GM19043 (cell line): ENCODE measurements around the gene RAPGEF5.

Experiments used
- ATAC-seq: cut with Tn5 transposase; IDR thresholded peaks from one replicate; pipeline ENCODE4 v1.9.1; 2021; ENCODE audit warnings: low read depth; ENCODE audit not compliant: unreplicated experiment

Gene RAPGEF5

GRCh38 chr7:22277375-22277774 is 79.6 kb downstream of the RAPGEF5 start:
- no peak for ATAC-seq

- ATAC-seq: no peak
Observed at GRCh38 chr7:22275661-22276060, 81.3 kb downstream of the RAPGEF5 start.

- ATAC-seq: no peak
Observed at GRCh38 chr7:22271311-22271710, 85.6 kb downstream of the RAPGEF5 start.

GRCh38 chr7:22270371-22270770 is 86.6 kb downstream of the RAPGEF5 start:
- ATAC-seq: no peak

- ATAC-seq: no peak
Observed at GRCh38 chr7:22269963-22270362, 87.0 kb downstream of the RAPGEF5 start.

GRCh38 chr7:22268884-22269421 is 88.0 kb downstream of the RAPGEF5 start:
- ATAC-seq: no peak

GRCh38 chr7:22267930-22268615 is 88.9 kb downstream of the RAPGEF5 start:
- no peak for ATAC-seq

- ATAC-seq: no peak
Observed at GRCh38 chr7:22262538-22262937, 94.4 kb downstream of the RAPGEF5 start.

GRCh38 chr7:22256541-22257096 is 100.3 kb downstream of the RAPGEF5 start:
- ATAC-seq: no peak

GRCh38 chr7:22255834-22256233 is 101.1 kb downstream of the RAPGEF5 start:
- ATAC-seq: no peak

- no peak for ATAC-seq
Observed at GRCh38 chr7:22255342-22255741, 101.6 kb downstream of the RAPGEF5 start.

GRCh38 chr7:22252936-22253536 is 103.9 kb downstream of the RAPGEF5 start:
- no peak for ATAC-seq

- ATAC-seq: no peak
Observed at GRCh38 chr7:22252016-22252415, 104.9 kb downstream of the RAPGEF5 start.

- no peak for ATAC-seq
Observed at GRCh38 chr7:22251281-22251680, 105.7 kb downstream of the RAPGEF5 start.

GRCh38 chr7:22250390-22250789 is 106.6 kb downstream of the RAPGEF5 start:
- no peak for ATAC-seq

GRCh38 chr7:22248111-22248809 is 108.7 kb downstream of the RAPGEF5 start:
- ATAC-seq: no peak

GRCh38 chr7:22241805-22242390 is 115.1 kb downstream of the RAPGEF5 start:
- ATAC-seq: no peak

GRCh38 chr7:22240904-22241571 is 115.9 kb downstream of the RAPGEF5 start:
- ATAC-seq: no peak

GRCh38 chr7:22238354-22239311 is 118.3 kb downstream of the RAPGEF5 start:
- ATAC-seq: no peak
